Panc1 (cell line): Measurements from ENCODE around the gene INTS6. TPM values are rescaled to one million over a fixed set of nuclear protein-coding genes. Genes with fewer than 3 reads are reported as not detected.

Experiments
- ATAC-seq: fragments of 200-7000 bp; cut with Tn5 transposase; 2 replicates; pipeline ENCODE4 v1.9.1; 2020; ENCODE audit warnings: mild to moderate bottlenecking, moderate library complexity
- BruUV-seq: library from RNA; stranded (reverse); fragments of 400-500 nt; replicated peaks from 2 replicates; lab custom pipeline; 2021; lab: Mats Ljungman, UMichigan
- CTCF ChIA-PET: fragments of 300-600 bp; sonication (Branson Sonifier 250); formaldehyde crosslinking; loops from one replicate; lab custom pipeline; 2022; ENCODE audit warnings: antibody characterized with exemption; lab: Charles Lee
- POLR2A ChIA-PET: fragments of 300-600 bp; sonication (Branson Sonifier 250); formaldehyde crosslinking; loops from one replicate; lab custom pipeline; 2022; ENCODE audit warnings: antibody characterized with exemption; lab: Charles Lee
- DNase-seq: peaks from one replicate; pipeline ENCODE4 v3.0.0-alpha.2; 2010; ENCODE audit warnings: low read depth, low spot score
- H3K27ac ChIP-seq: 2 replicates; pipeline ENCODE4 v1.5.1; 2011; ENCODE audit warnings: mild to moderate bottlenecking, low read length, inconsistent platforms
- H3K27me3 ChIP-seq: fragments of 200-500 bp; sonication (Bioruptor generic); 2 replicates; pipeline ENCODE4 v1.6.0; 2014; ENCODE audit warnings: low read length, inconsistent platforms; ENCODE audit not compliant: control insufficient read depth, insufficient read depth
- H3K36me3 ChIP-seq: fragments of 200-500 bp; sonication (Bioruptor generic); 2 replicates; pipeline ENCODE4 v1.5.1; 2014; ENCODE audit warnings: inconsistent platforms, mild to moderate bottlenecking, low read length, moderate library complexity; ENCODE audit not compliant: control insufficient read depth, insufficient read depth
- H3K4me1 ChIP-seq: 2 replicates; pipeline ENCODE4 v1.5.1; 2011; ENCODE audit warnings: inconsistent platforms, mild to moderate bottlenecking, low read length, moderate library complexity; ENCODE audit not compliant: control insufficient read depth, insufficient read depth
- H3K4me3 ChIP-seq, 2 experiments: 2 replicates each; pipeline ENCODE4 v1.5.1; 2011 to 2012; ENCODE audit warnings: low read depth in 2 of 2, low read length in 2 of 2, mild to moderate bottlenecking in 2 of 2, inconsistent platforms in 1 of 2, moderate library complexity in 1 of 2
- H3K9me3 ChIP-seq: fragments of 200-500 bp; sonication (Bioruptor generic); 2 replicates; pipeline ENCODE4 v1.5.1; 2014; ENCODE audit warnings: low read depth, mild to moderate bottlenecking, inconsistent platforms, low read length, moderate library complexity; ENCODE audit not compliant: control insufficient read depth, insufficient read depth
- CTCF ChIP-seq: fragments of 450-650 bp; IDR thresholded peaks from 2 replicates; pipeline ENCODE4 v1.5.1; 2017; ENCODE audit warnings: mild to moderate bottlenecking
- POLR2AphosphoS5 ChIP-seq: IDR thresholded peaks from 2 replicates; pipeline ENCODE4 v1.6.1; 2012; ENCODE audit warnings: mild to moderate bottlenecking, low read depth, low read length, moderate library complexity
- REST ChIP-seq, 2 experiments: IDR thresholded peaks; 2 replicates each; pipeline ENCODE4 v1.6.1; 2011 to 2012; ENCODE audit warnings: low read depth in 2 of 2, control low read depth in 1 of 2, low read length in 1 of 2, mild to moderate bottlenecking in 1 of 2, moderate library complexity in 1 of 2; ENCODE audit not compliant: insufficient read depth in 1 of 2
- SIN3A ChIP-seq: IDR thresholded peaks from 2 replicates; pipeline ENCODE4 v1.6.1; 2012; ENCODE audit warnings: low read depth, mild to moderate bottlenecking, low read length, moderate library complexity, borderline replicate concordance; ENCODE audit not compliant: insufficient read depth
- TCF7L2 ChIP-seq: IDR thresholded peaks from 2 replicates; pipeline ENCODE4 v1.6.1; 2011; ENCODE audit warnings: mild to moderate bottlenecking, low read depth, low read length, inconsistent platforms
- in situ Hi-C: cut with HindIII; loops from 2 replicates; pipeline ENCODE4 v1.10.0; 2016; ENCODE audit warnings: low sequenced_read_pairs, low pct_unique_long_range_greater_than_20kb
- intact Hi-C: fragments of 100-400 bp; cut with micrococcal nuclease; formaldehyde crosslinking; loops from one replicate; pipeline ENCODE4 v1.10.0; 2022; ENCODE audit not compliant: unreplicated experiment
- total RNA-seq: library from RNA; stranded (reverse); gene quantifications from one replicate; pipeline ENCODE4 v1.2.1, GENCODE V29; 2021; ENCODE audit not compliant: unreplicated experiment

The INTS6 gene
- total RNA-seq, 1 experiment from 2014 or later = 33.2 TPM

GRCh38 chr13:51359352-51359751, 93.5 kb downstream of the INTS6 start:
- ChIA-PET POLR2A (no interaction called here), CTCF (no interaction called here)
- intact Hi-C loops = no loop called here

GRCh38 chr13:51357928-51358595, 94.8 kb downstream of the INTS6 start:
- in situ Hi-C loops (no loop called here), intact Hi-C loops (no loop called here)
- Histone ChIP-seq H3K4me1 (no peaks in the 10 kb centered on the region), H3K4me3 (no peak overlapping the region), H3K27ac (no peak overlapping the region), H3K9me3 (no peaks in the 10 kb centered on the region), H3K27me3 (no peaks in the 10 kb centered on the region), H3K36me3 (peaks cover 10% of the 10 kb centered on the region)
- ChIA-PET POLR2A (no interaction called here), CTCF (no interaction called here)
- no TSS peak for BruUV-seq
- TF ChIP-seq POLR2AphosphoS5 (no peak), SIN3A (no peak), CTCF (no peak), REST (IDR thresholded peaks at IDR 0.05; ENCODE audit: insufficient read depth in 1 of 2, low read depth in 2 of 2, low read length in 1 of 2) (no peak), TCF7L2 (no peak)
- ATAC-seq (no peak), DNase-seq (no peak)

More at GRCh38 chr13:51359352-51359751, 93.5 kb downstream of the INTS6 start:
- no peak overlapping the region for H3K4me3 ChIP-seq
- in situ Hi-C loops = no loop called here
- no peaks in the 10 kb centered on the region for H3K4me1 ChIP-seq
- DNase-seq (no peak), ATAC-seq (no peak)
- H3K27ac ChIP-seq = no peak overlapping the region
- TF ChIP-seq SIN3A = no peak
- TF ChIP-seq POLR2AphosphoS5 = no peak
- TF ChIP-seq CTCF = no peak
- no peak for TF ChIP-seq REST (IDR thresholded peaks at IDR 0.05; ENCODE audit: insufficient read depth in 1 of 2, low read depth in 2 of 2, low read length in 1 of 2)
- TF ChIP-seq TCF7L2 = no peak
- no peaks in the 10 kb centered on the region for H3K27me3 ChIP-seq
- H3K9me3 ChIP-seq = no peaks in the 10 kb centered on the region
- peaks cover 16% of the 10 kb centered on the region for H3K36me3 ChIP-seq
- BruUV-seq = no TSS peak
